GM12874 (cell line): ENCODE results near the gene RAB1B.

Experiments
- TF ChIP-seq, protein P1 (sequence below): IDR thresholded peaks from 2 replicates; pipeline ENCODE4 v1.5.1; 2011; ENCODE audit warnings: low read depth, mild to moderate bottlenecking, control low read depth, low read length, moderate library complexity; ENCODE audit not compliant: insufficient read depth

Gene RAB1B

DNA sequence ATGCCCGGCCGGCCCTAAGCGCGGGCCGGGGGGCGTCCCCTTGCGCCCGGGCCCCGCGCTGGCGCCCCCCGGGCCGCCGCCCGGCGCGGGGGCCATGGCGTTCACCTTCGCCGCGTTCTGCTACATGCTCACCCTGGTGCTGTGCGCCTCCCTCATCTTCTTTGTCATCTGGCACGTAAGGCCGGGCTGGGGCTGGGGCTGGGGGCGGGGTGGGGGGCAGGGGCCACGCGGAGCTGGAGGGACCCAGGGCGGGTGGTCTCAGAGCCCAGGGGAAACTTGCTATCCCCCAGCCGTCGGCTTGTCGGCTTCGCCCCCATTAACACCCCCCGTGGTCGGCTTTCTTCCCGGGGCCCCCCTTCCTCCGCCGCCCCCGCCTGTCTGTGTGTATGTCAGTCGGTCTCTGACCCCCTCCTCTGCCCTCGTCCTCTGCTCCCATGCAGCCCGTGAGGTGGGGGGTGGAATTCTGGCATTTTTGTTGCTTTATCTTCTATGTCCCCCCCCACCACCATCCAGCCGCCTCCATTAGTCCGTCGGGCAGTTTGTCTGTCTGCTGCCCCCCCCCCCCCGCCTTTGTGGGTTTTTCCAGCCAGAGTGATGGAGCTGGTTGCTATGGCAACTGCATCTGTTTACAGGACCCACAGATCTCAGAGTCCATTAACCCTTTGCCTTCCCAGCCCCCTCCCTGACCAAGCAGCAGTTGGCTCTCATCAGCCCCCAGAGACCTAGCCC lies 10.1 kb downstream of the RAB1B start:
- TF ChIP-seq, protein P1, sequence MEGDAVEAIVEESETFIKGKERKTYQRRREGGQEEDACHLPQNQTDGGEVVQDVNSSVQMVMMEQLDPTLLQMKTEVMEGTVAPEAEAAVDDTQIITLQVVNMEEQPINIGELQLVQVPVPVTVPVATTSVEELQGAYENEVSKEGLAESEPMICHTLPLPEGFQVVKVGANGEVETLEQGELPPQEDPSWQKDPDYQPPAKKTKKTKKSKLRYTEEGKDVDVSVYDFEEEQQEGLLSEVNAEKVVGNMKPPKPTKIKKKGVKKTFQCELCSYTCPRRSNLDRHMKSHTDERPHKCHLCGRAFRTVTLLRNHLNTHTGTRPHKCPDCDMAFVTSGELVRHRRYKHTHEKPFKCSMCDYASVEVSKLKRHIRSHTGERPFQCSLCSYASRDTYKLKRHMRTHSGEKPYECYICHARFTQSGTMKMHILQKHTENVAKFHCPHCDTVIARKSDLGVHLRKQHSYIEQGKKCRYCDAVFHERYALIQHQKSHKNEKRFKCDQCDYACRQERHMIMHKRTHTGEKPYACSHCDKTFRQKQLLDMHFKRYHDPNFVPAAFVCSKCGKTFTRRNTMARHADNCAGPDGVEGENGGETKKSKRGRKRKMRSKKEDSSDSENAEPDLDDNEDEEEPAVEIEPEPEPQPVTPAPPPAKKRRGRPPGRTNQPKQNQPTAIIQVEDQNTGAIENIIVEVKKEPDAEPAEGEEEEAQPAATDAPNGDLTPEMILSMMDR = no peak

DNA sequence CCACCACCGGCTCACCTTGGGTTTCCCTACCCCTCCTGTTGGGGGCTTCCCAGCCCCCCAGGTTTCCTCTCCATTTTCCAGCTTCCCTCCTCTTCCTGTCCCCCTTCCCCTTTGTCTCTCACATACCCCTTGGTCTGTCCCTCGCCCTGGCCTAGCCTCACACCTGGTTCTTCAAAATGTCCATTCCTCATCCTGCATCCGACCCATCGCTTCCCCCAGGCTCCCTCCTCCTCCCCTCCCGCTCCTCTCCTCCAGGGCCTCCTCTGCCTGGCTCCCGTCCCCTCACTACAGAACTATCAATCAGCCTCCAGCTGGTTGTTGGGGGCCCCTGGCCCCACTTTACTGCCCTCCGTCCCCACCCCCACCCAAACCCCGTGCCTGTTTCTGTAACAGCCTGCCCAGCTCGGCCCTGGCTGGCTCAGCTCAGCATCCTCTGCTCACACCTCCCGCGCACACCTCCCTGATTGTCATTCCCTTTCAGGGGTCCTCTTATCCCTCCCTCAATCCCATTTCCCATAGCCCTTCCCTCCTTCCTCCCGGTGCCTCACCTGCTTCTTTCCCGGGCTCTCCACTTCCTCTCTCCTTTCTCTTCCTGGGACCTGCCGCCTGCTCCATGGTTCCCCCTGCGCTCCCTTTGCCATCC lies 10.8 kb downstream of the RAB1B start:
- TF ChIP-seq, protein P1 = no peak

DNA sequence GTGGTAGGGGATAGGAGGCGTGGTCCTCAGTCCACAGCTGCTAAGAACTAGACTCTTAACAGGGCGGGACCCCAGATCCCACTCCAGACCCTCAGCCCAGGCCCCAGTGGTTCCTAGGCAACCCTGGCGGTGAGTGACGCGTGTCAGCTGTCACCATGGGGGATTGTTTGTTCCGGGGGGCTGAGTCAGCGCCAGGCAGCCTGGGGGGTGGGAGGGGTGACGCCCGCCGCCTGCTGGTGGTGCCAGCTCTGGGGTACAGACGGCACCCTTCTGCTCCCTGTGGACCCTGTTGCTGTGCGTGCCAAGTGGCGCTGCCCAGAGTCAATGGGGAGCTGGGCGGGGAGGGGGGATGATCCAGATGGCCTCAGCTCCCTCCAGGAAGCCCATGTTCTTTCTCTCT lies 12.0 kb downstream of the RAB1B start:
- TF ChIP-seq, protein P1 = no peak

DNA sequence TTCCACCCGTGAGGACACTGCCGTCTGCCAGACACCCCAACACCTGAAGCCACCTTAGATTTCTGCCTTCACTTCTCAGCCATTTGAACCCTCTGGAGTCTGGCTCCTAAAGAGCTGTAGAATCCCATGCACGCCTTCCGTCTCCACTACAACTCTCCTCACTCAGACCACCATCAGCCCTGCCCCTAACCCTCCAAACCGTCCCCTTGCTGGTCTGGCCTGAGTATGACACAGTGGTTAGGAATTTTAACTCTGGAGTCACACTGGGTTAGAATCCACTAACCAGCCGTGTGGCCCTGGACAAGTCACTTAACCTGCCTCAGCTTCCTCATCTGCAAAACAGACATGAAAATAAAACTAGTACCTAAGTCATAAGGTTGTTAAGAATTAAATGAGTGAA lies 12.6 kb downstream of the RAB1B start:
- TF ChIP-seq, protein P1 = no peak

DNA sequence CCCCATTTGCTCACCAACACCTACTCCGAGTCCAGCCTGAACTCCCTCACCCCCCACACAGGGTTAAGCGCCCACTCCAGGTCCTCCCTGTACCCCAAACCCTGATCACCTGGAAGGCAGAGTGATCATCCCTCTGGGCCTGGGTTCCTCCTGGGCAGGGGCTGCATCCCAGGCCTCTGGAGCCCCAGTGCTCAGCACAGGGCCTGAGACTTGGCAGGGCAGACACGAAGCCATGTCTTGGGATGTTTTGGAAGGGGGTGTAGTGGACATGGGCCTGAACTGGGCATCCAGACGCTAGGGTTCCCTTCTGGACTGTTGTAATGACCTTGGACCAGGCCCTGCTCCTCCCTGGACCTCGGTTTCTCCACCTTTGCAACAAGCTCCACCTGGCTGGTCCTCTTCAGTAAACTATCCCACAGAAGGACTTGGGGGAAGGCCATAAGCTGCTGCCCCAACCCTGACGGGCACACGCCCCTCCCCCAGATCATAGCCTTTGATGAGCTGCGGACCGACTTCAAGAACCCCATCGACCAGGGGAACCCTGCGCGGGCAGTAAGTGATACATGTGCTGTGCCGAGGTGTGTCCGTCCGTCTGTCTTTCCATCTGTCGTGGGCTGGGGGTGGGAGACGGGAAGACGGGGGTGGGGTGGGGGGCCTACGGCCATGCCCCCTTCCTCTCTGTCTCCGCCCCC lies 13.5 kb downstream of the RAB1B start:
- TF ChIP-seq, protein P1 = no peak

DNA sequence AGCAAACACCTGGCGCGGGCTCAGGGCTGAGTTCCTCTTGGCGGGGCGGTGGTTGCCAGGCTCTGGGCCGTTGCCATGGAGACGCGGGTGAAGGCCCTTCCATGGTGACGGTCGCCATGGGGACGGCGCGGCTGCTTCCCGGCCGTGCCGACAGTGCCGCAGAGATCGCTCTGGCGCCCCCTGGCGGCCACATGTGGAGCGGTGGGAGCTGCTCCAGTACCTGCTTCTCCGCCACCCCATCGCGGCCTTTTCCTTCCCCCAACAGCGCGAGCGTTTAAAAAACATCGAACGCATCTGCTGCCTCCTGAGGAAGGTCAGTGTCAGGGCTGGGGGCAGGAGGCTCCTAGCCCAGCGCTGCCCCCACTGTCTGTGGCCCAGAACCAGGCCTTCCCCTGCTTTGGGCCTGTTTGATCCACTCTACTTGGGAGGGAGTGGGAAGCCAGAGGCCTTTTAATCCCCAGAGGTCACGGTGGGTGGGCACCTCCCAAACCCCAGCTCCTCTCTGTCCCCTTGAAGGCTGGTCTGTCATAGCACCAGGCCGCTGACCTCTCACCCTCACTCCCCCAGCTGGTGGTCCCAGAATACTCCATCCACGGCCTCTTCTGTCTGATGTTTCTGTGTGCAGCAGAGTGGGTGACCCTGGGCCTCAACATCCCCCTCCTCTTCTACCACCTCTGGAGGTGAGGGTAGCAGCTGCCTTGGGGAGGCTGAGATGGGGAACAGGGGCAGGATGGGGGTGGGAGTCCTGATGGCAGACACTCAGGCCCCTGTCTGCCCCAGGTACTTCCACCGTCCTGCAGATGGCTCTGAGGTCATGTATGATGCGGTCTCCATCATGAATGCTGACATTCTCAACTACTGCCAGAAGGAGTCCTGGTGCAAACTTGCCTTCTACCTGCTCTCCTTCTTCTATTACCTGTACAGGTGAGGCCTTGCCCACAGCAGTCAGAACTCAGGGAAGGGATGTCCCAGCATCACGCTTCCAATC lies 14.3 kb downstream of the RAB1B start:
- TF ChIP-seq, protein P1 = peak; percentile 99
